ENCODE data around the gene FGFR2.

The FGFR2 gene

GRCh38 chr10:121599947-121600346 lies 1.7 kb upstream of the FGFR2 start:
- no peaks in the 10 kb centered on the region for H3K9me3 Mint-ChIP-seq
- no peak for DNase-seq
- H3K27me3 Mint-ChIP-seq, result peaks cover 57% of the 10 kb centered on the region
- peaks cover 7% of the 10 kb centered on the region for H3K4me1 Mint-ChIP-seq (ENCODE audit: low read depth)
- no peak overlapping the region for H3K4me3 Mint-ChIP-seq
- H3K27ac Mint-ChIP-seq, result no peak overlapping the region
- H3K36me3 Mint-ChIP-seq (ENCODE audit: low read depth), result no peaks in the 10 kb centered on the region

- peaks cover 69% of the 10 kb centered on the region for H3K27me3 Mint-ChIP-seq
- no peak for DNase-seq
- no peaks in the 10 kb centered on the region for H3K36me3 Mint-ChIP-seq (ENCODE audit: low read depth)
- H3K4me3 Mint-ChIP-seq, result no peak overlapping the region
- H3K4me1 Mint-ChIP-seq (ENCODE audit: low read depth), result peaks cover 7% of the 10 kb centered on the region
- no peak overlapping the region for H3K27ac Mint-ChIP-seq
- no peaks in the 10 kb centered on the region for H3K9me3 Mint-ChIP-seq
These were observed 561 bp downstream of the FGFR2 start for GRCh38 chr10:121597504-121598262.

GRCh38 chr10:121596689-121597503 lies 1.3 kb downstream of the FGFR2 start:
- H3K27ac Mint-ChIP-seq, result no peak overlapping the region
- no peak for DNase-seq
- no peaks in the 10 kb centered on the region for H3K9me3 Mint-ChIP-seq
- peaks cover 69% of the 10 kb centered on the region for H3K27me3 Mint-ChIP-seq
- peaks cover 7% of the 10 kb centered on the region for H3K4me1 Mint-ChIP-seq (ENCODE audit: low read depth)
- H3K4me3 Mint-ChIP-seq, result peak overlapping the region; percentile 19
- H3K36me3 Mint-ChIP-seq (ENCODE audit: low read depth), result no peaks in the 10 kb centered on the region

GRCh38 chr10:121595806-121596688 lies 2.2 kb downstream of the FGFR2 start:
- no peak for DNase-seq
- Mint-ChIP-seq H3K36me3 (ENCODE audit: low read depth) (no peaks in the 10 kb centered on the region), H3K27me3 (peaks cover 62% of the 10 kb centered on the region), H3K4me3 (no peak overlapping the region), H3K9me3 (no peaks in the 10 kb centered on the region), H3K4me1 (ENCODE audit: low read depth) (peaks cover 7% of the 10 kb centered on the region), H3K27ac (no peak overlapping the region)

GRCh38 chr10:121595351-121595805 lies 2.9 kb downstream of the FGFR2 start:
- Mint-ChIP-seq H3K27ac (no peak overlapping the region), H3K36me3 (ENCODE audit: low read depth) (no peaks in the 10 kb centered on the region), H3K4me3 (no peak overlapping the region), H3K9me3 (no peaks in the 10 kb centered on the region), H3K4me1 (ENCODE audit: low read depth) (peaks cover 7% of the 10 kb centered on the region), H3K27me3 (peaks cover 56% of the 10 kb centered on the region)
- DNase-seq, result no peak

- no peaks in the 10 kb centered on the region for H3K9me3 Mint-ChIP-seq
- peaks cover 51% of the 10 kb centered on the region for H3K27me3 Mint-ChIP-seq
- H3K4me1 Mint-ChIP-seq (ENCODE audit: low read depth), result peaks cover 7% of the 10 kb centered on the region
- no peak overlapping the region for H3K27ac Mint-ChIP-seq
- H3K36me3 Mint-ChIP-seq (ENCODE audit: low read depth), result no peaks in the 10 kb centered on the region
- no peak for DNase-seq
- H3K4me3 Mint-ChIP-seq, result no peak overlapping the region
These were observed 3.5 kb downstream of the FGFR2 start for GRCh38 chr10:121594623-121595350.

GRCh38 chr10:121594076-121594475 lies 4.2 kb downstream of the FGFR2 start:
- Mint-ChIP-seq H3K36me3 (ENCODE audit: low read depth) (no peaks in the 10 kb centered on the region), H3K9me3 (no peaks in the 10 kb centered on the region), H3K27ac (no peak overlapping the region), H3K27me3 (peaks cover 44% of the 10 kb centered on the region), H3K4me1 (ENCODE audit: low read depth) (peaks cover 7% of the 10 kb centered on the region), H3K4me3 (no peak overlapping the region)
- no peak for DNase-seq

- peaks cover 4% of the 10 kb centered on the region for H3K4me1 Mint-ChIP-seq (ENCODE audit: low read depth)
- peaks cover 39% of the 10 kb centered on the region for H3K27me3 Mint-ChIP-seq
- no peak overlapping the region for H3K27ac Mint-ChIP-seq
- DNase-seq, result no peak
- H3K9me3 Mint-ChIP-seq, result no peaks in the 10 kb centered on the region
- H3K4me3 Mint-ChIP-seq, result no peak overlapping the region
- no peaks in the 10 kb centered on the region for H3K36me3 Mint-ChIP-seq (ENCODE audit: low read depth)
These were observed 4.8 kb downstream of the FGFR2 start for GRCh38 chr10:121593281-121594075.

- no peak overlapping the region for H3K4me3 Mint-ChIP-seq
- H3K27ac Mint-ChIP-seq, result no peak overlapping the region
- no peaks in the 10 kb centered on the region for H3K9me3 Mint-ChIP-seq
- H3K36me3 Mint-ChIP-seq (ENCODE audit: low read depth), result no peaks in the 10 kb centered on the region
- peaks cover 37% of the 10 kb centered on the region for H3K27me3 Mint-ChIP-seq
- H3K4me1 Mint-ChIP-seq (ENCODE audit: low read depth), result peaks cover 4% of the 10 kb centered on the region
- DNase-seq, result no peak
These were observed 5.9 kb downstream of the FGFR2 start for GRCh38 chr10:121592155-121592890.

GRCh38 chr10:121591186-121591585 lies 7.1 kb downstream of the FGFR2 start:
- Mint-ChIP-seq H3K4me3 (no peak overlapping the region), H3K27me3 (peaks cover 29% of the 10 kb centered on the region), H3K9me3 (no peaks in the 10 kb centered on the region), H3K27ac (no peak overlapping the region), H3K4me1 (ENCODE audit: low read depth) (no peaks in the 10 kb centered on the region), H3K36me3 (ENCODE audit: low read depth) (no peaks in the 10 kb centered on the region)
- DNase-seq, result no peak

- H3K27ac Mint-ChIP-seq, result no peak overlapping the region
- no peak overlapping the region for H3K4me3 Mint-ChIP-seq
- peaks cover 24% of the 10 kb centered on the region for H3K27me3 Mint-ChIP-seq
- H3K36me3 Mint-ChIP-seq (ENCODE audit: low read depth), result no peaks in the 10 kb centered on the region
- no peaks in the 10 kb centered on the region for H3K4me1 Mint-ChIP-seq (ENCODE audit: low read depth)
- no peak for DNase-seq
- H3K9me3 Mint-ChIP-seq, result no peaks in the 10 kb centered on the region
These were observed 7.5 kb downstream of the FGFR2 start for GRCh38 chr10:121590772-121591171.

GRCh38 chr10:121589553-121589952 lies 8.7 kb downstream of the FGFR2 start:
- no peak overlapping the region for H3K4me3 Mint-ChIP-seq
- no peak overlapping the region for H3K27ac Mint-ChIP-seq
- no peaks in the 10 kb centered on the region for H3K9me3 Mint-ChIP-seq
- H3K4me1 Mint-ChIP-seq (ENCODE audit: low read depth), result no peaks in the 10 kb centered on the region
- H3K27me3 Mint-ChIP-seq, result peaks cover 14% of the 10 kb centered on the region
- H3K36me3 Mint-ChIP-seq (ENCODE audit: low read depth), result no peaks in the 10 kb centered on the region
- DNase-seq, result no peak

- no peak for DNase-seq
- no peaks in the 10 kb centered on the region for H3K9me3 Mint-ChIP-seq
- H3K27me3 Mint-ChIP-seq, result no peaks in the 10 kb centered on the region
- no peak overlapping the region for H3K27ac Mint-ChIP-seq
- H3K4me1 Mint-ChIP-seq (ENCODE audit: low read depth), result no peaks in the 10 kb centered on the region
- no peak overlapping the region for H3K4me3 Mint-ChIP-seq
- no peaks in the 10 kb centered on the region for H3K36me3 Mint-ChIP-seq (ENCODE audit: low read depth)
These were observed 14.4 kb downstream of the FGFR2 start for GRCh38 chr10:121583857-121584256.
